Liver (tissue), 3 donors: ENCODE data around the gene UGGT2.

Source experiments
- CTCF ChIP-seq: fragments of 150-350 bp; IDR thresholded peaks from 2 replicates; pipeline ENCODE4 v1.5.1; 2017; ENCODE audit warnings: improper control_type of control experiment, low read depth, low read length; ENCODE audit not compliant: missing input control
- RXRA ChIP-seq, 2 donors: IDR thresholded peaks; 2 replicates each; pipeline ENCODE4 v1.6.1; 2017 to 2018; ENCODE audit warnings: antibody characterized with exemption in 2 of 2, mild to moderate bottlenecking in 1 of 2
- SP1 ChIP-seq: IDR thresholded peaks from 2 replicates; pipeline ENCODE4 v1.6.1; 2018; ENCODE audit warnings: antibody characterized with exemption, mild to moderate bottlenecking
- TF ChIP-seq, protein P1 (sequence below): IDR thresholded peaks from 2 replicates; pipeline ENCODE4 v1.6.1; 2016; ENCODE audit warnings: antibody characterized with exemption, mild to moderate bottlenecking
- donor health status: healthy.
- donor health status: healthy.

DNA sequence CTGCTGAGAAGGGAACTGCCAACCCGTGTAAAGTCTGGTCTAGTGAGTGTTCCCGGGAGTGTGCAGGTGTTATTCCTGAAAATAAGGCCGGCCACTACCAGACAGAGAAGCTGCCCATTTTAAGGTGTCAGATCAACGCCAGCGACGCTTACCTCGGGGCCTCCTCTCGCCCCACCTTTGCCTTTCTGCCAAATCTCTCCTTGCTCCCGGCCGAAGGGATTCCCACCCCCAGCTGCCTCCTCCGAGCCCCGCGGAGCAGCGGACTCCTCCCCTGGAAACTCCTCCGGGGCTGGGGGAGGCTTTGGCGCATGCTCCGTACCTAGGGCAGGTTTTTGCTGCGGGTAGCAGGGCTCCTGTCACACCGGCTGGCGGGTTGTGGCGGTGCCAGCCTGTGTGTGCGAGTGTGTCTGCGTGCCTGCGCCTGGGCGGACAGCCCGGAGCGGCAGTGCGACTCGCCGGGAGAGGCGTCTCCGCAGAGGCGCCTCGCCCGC, 36.6 kb upstream of the UGGT2 start, which contains the start of gene HS6ST3:
- no peak for TF ChIP-seq SP1
- no peak for TF ChIP-seq CTCF
- TF ChIP-seq RXRA (IDR thresholded peaks at IDR 0.05) = no peak
- TF ChIP-seq, protein P1, sequence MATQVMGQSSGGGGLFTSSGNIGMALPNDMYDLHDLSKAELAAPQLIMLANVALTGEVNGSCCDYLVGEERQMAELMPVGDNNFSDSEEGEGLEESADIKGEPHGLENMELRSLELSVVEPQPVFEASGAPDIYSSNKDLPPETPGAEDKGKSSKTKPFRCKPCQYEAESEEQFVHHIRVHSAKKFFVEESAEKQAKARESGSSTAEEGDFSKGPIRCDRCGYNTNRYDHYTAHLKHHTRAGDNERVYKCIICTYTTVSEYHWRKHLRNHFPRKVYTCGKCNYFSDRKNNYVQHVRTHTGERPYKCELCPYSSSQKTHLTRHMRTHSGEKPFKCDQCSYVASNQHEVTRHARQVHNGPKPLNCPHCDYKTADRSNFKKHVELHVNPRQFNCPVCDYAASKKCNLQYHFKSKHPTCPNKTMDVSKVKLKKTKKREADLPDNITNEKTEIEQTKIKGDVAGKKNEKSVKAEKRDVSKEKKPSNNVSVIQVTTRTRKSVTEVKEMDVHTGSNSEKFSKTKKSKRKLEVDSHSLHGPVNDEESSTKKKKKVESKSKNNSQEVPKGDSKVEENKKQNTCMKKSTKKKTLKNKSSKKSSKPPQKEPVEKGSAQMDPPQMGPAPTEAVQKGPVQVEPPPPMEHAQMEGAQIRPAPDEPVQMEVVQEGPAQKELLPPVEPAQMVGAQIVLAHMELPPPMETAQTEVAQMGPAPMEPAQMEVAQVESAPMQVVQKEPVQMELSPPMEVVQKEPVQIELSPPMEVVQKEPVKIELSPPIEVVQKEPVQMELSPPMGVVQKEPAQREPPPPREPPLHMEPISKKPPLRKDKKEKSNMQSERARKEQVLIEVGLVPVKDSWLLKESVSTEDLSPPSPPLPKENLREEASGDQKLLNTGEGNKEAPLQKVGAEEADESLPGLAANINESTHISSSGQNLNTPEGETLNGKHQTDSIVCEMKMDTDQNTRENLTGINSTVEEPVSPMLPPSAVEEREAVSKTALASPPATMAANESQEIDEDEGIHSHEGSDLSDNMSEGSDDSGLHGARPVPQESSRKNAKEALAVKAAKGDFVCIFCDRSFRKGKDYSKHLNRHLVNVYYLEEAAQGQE = no peak
